Uterus (tissue), 2 donors: Measurements from ENCODE around the gene POLR2E.

Experiments
- CTCF ChIP-seq, 4 experiments: fragments of 200-600 bp in 2 of 4; fragments of 450-650 bp in 2 of 4; sonication (generic) in 2 of 4; IDR thresholded peaks; one replicate each; pipeline ENCODE4 v1.5.1; 2016 to 2019; ENCODE audit warnings: antibody characterized with exemption in 4 of 4, mild to moderate bottlenecking in 2 of 4, moderate library complexity in 1 of 4
- POLR2A ChIP-seq, 2 donors: fragments of 450-650 bp; IDR thresholded peaks; one replicate each; pipeline ENCODE4 v1.6.1; 2016; ENCODE audit warnings: antibody characterized with exemption in 2 of 2, mild to moderate bottlenecking in 1 of 2, moderate library complexity in 1 of 2

GRCh38 chr19:1085676-1086442 is 9.3 kb downstream of the POLR2E start:
- TF ChIP-seq CTCF (IDR thresholded peaks at IDR 0.05) (no peak), POLR2A (IDR thresholded peaks at IDR 0.05) (no peak)
